GM10847 (cell line): ENCODE results near the gene MAP4K3.

Source experiments
- POLR2A ChIP-seq: IDR thresholded peaks from 2 replicates; pipeline ENCODE4 v1.6.1; 2011; ENCODE audit not compliant: insufficient read length; ENCODE audit errors: extremely low read depth

The MAP4K3 gene

DNA sequence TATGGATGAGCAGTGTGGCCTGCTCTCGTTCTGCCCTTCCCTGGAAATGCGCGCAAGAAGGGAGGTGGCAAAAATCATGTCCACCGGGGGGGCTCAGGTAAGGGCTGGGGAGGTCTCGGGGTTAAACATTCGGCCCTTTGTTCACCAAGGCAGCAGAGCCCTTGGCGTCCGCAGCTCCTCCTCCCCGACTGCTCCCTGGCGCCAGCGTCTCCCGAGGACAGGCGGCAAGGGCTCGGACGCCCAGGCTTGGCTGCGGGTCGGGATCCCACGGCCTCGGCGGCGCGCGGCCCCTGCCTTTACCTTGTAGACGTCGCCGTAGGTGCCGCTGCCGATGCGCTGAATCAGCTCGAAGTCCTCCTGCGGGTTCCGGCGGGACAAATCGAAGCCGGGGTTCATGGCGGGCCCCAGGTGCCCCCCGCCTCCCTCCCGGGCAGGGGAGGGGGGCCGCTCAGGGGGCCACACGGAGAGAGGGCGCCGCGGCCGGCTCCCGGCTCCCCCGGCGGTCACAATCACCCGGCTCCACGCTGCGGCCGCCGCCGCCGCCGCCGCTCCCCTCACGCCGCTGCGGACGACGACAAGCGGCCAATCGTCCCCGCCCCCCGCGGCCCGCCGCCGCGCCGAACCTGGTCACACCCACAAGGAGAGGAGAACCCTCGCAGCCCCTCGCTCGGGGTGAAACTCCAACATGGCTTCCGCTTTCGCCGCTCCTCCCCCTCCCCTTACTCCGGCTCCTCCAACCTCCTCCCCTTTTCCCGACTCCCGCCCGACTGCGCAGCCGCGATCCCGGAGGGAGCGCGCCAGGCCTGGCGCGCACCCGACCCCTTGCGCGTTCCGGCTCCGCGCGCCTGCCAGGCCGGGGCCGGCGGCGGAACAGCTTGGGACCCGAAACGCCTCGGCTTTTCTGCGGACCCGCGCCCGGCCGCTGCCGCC lies at the start of gene MAP4K3:
Gene MAP4K3, minus strand, starts transcription at position 694 of the 930 bp plus-strand sequence. Its CDS starts 298 bp downstream, at position 396.
- no peak for TF ChIP-seq POLR2A

DNA sequence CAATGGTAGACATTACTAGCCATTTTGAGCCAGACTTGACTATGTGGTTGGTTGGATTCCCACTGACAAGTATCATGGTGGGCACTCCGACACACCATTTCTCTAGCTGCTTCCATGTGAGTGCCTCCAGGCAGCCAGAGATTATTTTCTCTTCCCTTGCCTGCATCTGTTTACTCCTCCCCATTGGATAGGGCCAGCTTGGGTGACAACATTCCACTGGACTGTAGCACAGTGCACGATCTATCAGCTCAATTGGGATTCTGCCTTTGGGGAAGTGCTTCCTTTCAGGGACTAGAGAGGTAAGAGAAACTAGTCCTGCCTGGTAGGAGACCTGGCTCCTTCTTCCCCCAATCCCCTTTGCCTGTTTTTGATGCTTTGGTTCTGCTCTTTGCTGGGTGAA lies 49.0 kb upstream of the MAP4K3 start:
- no peak for TF ChIP-seq POLR2A

DNA sequence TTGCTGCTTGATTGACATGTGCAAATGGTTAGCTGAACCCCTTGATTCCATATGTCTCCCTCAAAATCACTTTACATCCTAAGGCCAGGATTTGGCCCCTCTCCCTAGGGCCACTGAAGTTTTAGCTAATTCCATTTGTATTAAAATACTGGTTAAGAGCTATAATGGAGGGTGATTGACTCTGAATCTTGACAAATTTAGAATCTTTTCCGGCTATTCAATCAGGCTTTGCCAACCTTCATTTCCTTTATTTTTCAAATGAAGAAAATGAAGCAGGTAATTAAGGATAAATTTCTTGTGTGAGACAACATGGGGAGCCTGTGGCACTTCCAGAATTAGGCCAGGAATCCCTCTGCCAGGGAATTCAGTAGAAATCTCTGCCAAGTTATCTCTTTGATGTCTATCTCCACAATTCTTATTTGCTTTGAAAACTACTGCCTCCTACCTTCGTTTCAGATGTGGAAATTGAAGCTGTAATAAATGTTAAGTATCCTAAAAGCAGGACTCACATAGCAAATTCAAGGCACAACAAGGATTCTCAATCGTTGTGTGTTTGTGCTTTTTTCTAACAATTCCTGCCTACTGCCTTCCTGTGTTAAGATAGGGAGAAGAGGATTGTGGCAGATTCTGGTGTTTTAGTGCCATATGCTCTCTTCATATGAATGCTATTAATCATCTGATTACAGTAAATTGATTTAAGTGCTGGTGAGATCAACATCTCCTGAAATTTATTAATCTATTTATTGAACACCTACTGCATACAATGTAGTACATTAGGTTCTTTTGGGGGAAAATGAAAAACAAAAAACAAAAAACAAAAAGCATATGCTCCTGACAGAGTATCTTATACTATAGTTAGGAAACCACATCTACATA lies 47.8 kb upstream of the MAP4K3 start:
- TF ChIP-seq POLR2A = no peak

DNA sequence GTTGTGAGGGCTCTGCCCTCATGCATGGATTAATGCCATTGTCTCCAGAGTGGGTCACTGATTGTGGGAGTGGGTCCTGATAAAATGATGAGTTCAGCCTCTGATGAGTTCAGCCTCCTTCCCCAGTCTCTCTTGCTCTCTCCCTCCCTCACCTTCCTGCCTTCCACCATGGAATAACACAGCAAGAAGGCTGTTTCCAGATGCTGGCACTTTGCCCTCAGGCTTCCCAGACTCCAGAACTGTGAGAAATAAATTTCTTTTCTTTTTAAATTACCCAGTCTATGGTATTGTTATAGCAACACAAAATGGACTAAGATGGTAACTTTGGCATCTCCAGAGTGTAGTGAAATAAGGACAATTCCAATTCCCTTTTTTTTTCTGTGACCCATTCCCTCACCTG lies 47.1 kb upstream of the MAP4K3 start:
- no peak for TF ChIP-seq POLR2A

- no peak for TF ChIP-seq POLR2A
Measured at GRCh38 chr2:39483534-39483933, 46.4 kb upstream of the MAP4K3 start.

- no peak for TF ChIP-seq POLR2A
Measured at GRCh38 chr2:39481611-39482010, 44.5 kb upstream of the MAP4K3 start.

- no peak for TF ChIP-seq POLR2A
Measured at GRCh38 chr2:39479696-39480095, 42.6 kb upstream of the MAP4K3 start.

DNA sequence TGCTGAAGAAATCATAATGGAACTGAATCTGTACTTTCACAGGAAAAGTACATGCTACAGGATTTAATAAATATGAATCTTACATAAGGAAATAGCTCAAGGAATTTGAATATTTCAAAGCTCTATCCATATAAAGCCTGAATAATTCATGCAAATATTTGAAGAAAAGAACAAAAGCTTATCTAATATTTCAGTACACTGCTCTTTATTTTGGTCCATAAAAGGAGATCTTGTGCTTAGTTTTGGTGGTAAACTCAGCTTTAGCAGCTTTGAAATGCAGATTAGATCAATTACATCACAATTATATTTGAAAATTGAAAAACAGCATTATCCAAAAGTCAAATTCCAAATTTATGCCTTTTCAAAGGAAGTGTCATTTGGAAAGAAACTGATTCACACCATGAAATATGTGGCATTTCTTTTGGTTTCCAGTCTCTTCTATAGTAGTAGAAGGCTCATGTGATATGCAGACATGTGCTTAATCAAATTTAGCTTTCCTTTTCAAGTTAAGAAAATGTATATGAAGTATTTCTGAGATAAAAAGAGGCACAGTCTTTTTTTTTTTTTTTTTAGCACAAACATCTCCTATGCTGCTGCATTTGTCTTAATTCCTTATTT lies 42.1 kb upstream of the MAP4K3 start:
- TF ChIP-seq POLR2A = no peak

- TF ChIP-seq POLR2A = no peak
Measured at GRCh38 chr2:39476524-39476923, 39.4 kb upstream of the MAP4K3 start.

DNA sequence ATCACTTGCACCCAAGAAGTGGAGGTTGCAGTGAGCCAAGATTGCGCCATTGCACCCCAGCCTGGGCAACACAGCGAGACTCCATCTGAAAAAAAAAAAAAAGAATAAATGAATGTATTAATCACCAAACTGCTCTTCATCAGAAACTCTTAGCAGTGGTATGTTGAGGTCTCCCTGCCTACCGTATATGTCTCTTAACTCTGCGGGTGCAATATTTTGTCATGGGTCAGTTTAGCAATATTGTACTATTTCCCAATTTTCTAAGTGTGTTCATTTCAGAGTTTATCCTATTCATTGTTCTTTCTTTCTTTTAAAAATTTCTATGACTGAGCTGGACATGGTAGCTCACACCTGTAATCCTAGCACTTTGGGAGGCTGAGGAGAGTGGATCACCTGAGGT lies 37.9 kb upstream of the MAP4K3 start:
- no peak for TF ChIP-seq POLR2A

DNA sequence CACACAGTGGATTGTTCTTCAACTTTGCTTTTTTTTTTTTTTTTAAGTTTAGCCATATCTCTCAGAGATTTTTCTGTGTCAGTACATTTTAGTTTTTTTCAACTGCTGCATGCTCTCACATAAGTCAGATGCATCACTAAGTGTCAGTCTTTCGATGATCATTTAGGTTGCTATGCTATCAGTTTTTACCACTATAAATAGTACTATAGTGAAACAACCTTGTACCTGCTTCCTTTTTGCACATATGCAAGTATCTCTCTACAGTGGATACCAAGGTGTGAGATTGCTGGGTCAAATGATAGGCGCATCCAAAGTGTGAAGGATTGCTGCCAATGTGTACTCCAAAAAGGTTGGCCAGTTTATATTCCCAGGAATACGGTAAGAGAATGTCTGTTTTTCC lies 33.5 kb upstream of the MAP4K3 start:
- TF ChIP-seq POLR2A = no peak

DNA sequence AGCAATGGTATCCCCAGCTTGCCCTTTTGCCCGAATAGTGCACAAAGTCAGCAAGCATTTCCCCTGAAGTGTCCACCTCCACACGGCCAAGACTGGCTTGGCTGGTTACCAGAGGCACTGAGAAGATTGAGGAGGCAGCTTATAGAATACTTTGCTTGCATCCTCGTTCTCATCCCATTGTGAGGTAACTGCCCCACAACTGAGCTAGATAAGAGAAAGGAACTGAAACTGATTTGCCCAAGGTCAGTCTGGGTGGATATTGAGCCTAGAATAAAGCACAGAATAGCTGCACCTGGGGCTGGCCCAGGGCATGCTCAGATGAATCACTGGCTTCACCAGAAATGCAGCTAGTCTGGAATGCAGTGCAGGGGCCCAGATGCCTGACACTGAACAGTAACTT lies 32.7 kb upstream of the MAP4K3 start:
- no peak for TF ChIP-seq POLR2A

GRCh38 chr2:39468579-39469451 lies 31.7 kb upstream of the MAP4K3 start:
- TF ChIP-seq POLR2A = no peak

- TF ChIP-seq POLR2A = no peak
Measured at GRCh38 chr2:39466311-39466710, 29.2 kb upstream of the MAP4K3 start.
